ENCODE measurements around the gene PDLIM1. TPM values are rescaled to one million over a fixed set of nuclear protein-coding genes. Genes with fewer than 3 reads are reported as not detected.

The PDLIM1 gene
- total RNA-seq, 4 donors from 2014 or later = 59.5 to 142 (median 79.2) TPM

- Histone ChIP-seq H3K27me3 (no peaks in the 10 kb centered on the region), H3K4me1 (peaks cover 54 to 98% (median 83%) of the 10 kb centered on the region in 3 donors), H3K9me3 (no peaks in the 10 kb centered on the region), H3K27ac (peak overlapping the region; percentile 79 to 93 (median 90)), H3K36me3 (peaks cover 0 to under 1% (median 0%) of the 10 kb centered on the region in 3 donors), H3K4me3 (no peak overlapping the region)
- 57 to 69% methylated on average over 8 of the region's 8 CpGs for WGBS, 2 donors
- DNase-seq = no peak
- intact Hi-C loops (cut with DNase I) = no loop called here
- TF ChIP-seq POLR2A (IDR thresholded peaks at IDR 0.05) (no peak), CTCF (IDR thresholded peaks at IDR 0.05) (no peak)
These were observed 14.2 kb downstream of the PDLIM1 start for GRCh38 chr10:95276367-95277200.

GRCh38 chr10:95275726-95276366 is 15.0 kb downstream of the PDLIM1 start:
- 20 to 35% methylated on average over 1 of the region's 1 CpG for WGBS, 2 donors
- Histone ChIP-seq H3K27ac (peak overlapping the region; percentile 79 to 93 (median 90)), H3K4me1 (peaks cover 48 to 91% (median 76%) of the 10 kb centered on the region in 3 donors), H3K36me3 (peaks cover 0 to 7% (median 0%) of the 10 kb centered on the region in 3 donors), H3K4me3 (no peak overlapping the region), H3K27me3 (no peaks in the 10 kb centered on the region), H3K9me3 (no peaks in the 10 kb centered on the region)
- intact Hi-C loops (cut with DNase I) = no loop called here
- TF ChIP-seq POLR2A (IDR thresholded peaks at IDR 0.05) (no peak), CTCF (IDR thresholded peaks at IDR 0.05) (no peak)
- DNase-seq = no peak

GRCh38 chr10:95273393-95274312 is 17.1 kb downstream of the PDLIM1 start:
- intact Hi-C loops (cut with DNase I) = no loop called here
- no peaks in the 10 kb centered on the region for H3K9me3 ChIP-seq
- WGBS, 2 donors = 25 to 26% methylated on average over 11 to 12 of the region's 13 CpGs
- H3K4me1 ChIP-seq = peaks cover 49 to 77% (median 64%) of the 10 kb centered on the region in 3 donors
- TF ChIP-seq POLR2A (IDR thresholded peaks at IDR 0.05) (no peak), CTCF (IDR thresholded peaks at IDR 0.05) (no peak)
- peak overlapping the region; percentile 79 to 93 (median 90) for H3K27ac ChIP-seq
- H3K36me3 ChIP-seq = peaks cover 0 to 22% (median 4%) of the 10 kb centered on the region in 3 donors
- DNase-seq = no peak
- H3K4me3 ChIP-seq = peak overlapping the region in 1 of 4 donors; percentile 29
- no peaks in the 10 kb centered on the region for H3K27me3 ChIP-seq

GRCh38 chr10:95268438-95268837 is 22.4 kb downstream of the PDLIM1 start:
- intact Hi-C loops (cut with DNase I) = no loop called here
- Histone ChIP-seq H3K4me3 (peak overlapping the region in 1 of 4 donors; percentile 4), H3K4me1 (peaks cover 26 to 76% (median 59%) of the 10 kb centered on the region in 3 donors), H3K27me3 (no peaks in the 10 kb centered on the region), H3K36me3 (peaks cover 0 to 49% (median 6%) of the 10 kb centered on the region in 3 donors), H3K9me3 (no peaks in the 10 kb centered on the region), H3K27ac (peak overlapping the region; percentile 73 to 92 (median 88))
- TF ChIP-seq CTCF (IDR thresholded peaks at IDR 0.05) (no peak), POLR2A (IDR thresholded peaks at IDR 0.05) (no peak)
- no peak for DNase-seq
- 31 to 39% methylated on average over 10 to 12 of the region's 12 CpGs for WGBS, 2 donors
